Activated CD8-positive, alpha-beta T cell treated with anti-CD3 and anti-CD28 coated beads, Interleukin-2, amount 10 ng/mL, durations not matched to agents 7 days and 5 days (primary cell): Measurements from ENCODE around the gene PACSIN3. TPM values are rescaled to one million over a fixed set of nuclear protein-coding genes. Genes with fewer than 3 reads are reported as not detected.
A peak's percentile ranks its signal among the peaks of the same experiment; 100 is the strongest.
"Not testable (repeated sequence)": the region's sequence is repeated elsewhere in the genome, so short reads cannot be mapped to it uniquely, and the experiment has no call there.

Experiments
- ATAC-seq: fragments of 150-1000 bp; cut with Tn5 transposase; one replicate; pipeline ENCODE4 v1.10.0; 2021; ENCODE audit warnings: moderate library complexity
- CTCF ChIA-PET: fragments of 350-600 bp; sonication (Branson Sonifier 250); formaldehyde crosslinking; loops from one replicate; lab custom pipeline; 2021; ENCODE audit warnings: antibody characterized with exemption; lab: Charles Lee
- POLR2A ChIA-PET: fragments of 350-600 bp; sonication (Branson Sonifier 250); formaldehyde crosslinking; loops from one replicate; lab custom pipeline; 2021; ENCODE audit warnings: antibody characterized with exemption; lab: Charles Lee
- DNase-seq: peaks from one replicate; pipeline ENCODE4 v3.0.0-alpha.2; 2020
- H3K27ac Mint-ChIP-seq: one replicate; pipeline ENCODE4 v1.8.0; 2021; ENCODE audit warnings: mild to moderate bottlenecking, mixed read lengths
- H3K27me3 Mint-ChIP-seq: one replicate; pipeline ENCODE4 v1.8.0; 2021; ENCODE audit warnings: low read depth, mixed read lengths
- H3K36me3 Mint-ChIP-seq: one replicate; pipeline ENCODE4 v1.8.0; 2021; ENCODE audit warnings: low read depth, mixed read lengths
- H3K4me1 Mint-ChIP-seq: one replicate; pipeline ENCODE4 v1.8.0; 2021; ENCODE audit warnings: low read depth, mixed read lengths
- H3K4me3 Mint-ChIP-seq: one replicate; pipeline ENCODE4 v1.8.0; 2021; ENCODE audit warnings: mild to moderate bottlenecking, mixed read lengths
- H3K9me3 Mint-ChIP-seq: one replicate; pipeline ENCODE4 v1.8.0; 2022; ENCODE audit warnings: mixed read lengths; ENCODE audit not compliant: insufficient read depth
- total RNA-seq, 2 experiments: library from RNA; stranded (reverse); gene quantifications; one replicate each; pipeline ENCODE4 v1.2.3, GENCODE V29; 2021

PACSIN3 gene
- total RNA-seq, 2 experiments from 2014 or later, result 2.0 to 2.1 TPM

- Mint-ChIP-seq H3K4me3 (no peak overlapping the region), H3K36me3 (no peaks in the 10 kb centered on the region), H3K27ac (no peak overlapping the region), H3K4me1 (peaks cover 5% of the 10 kb centered on the region), H3K27me3 (peaks cover 27% of the 10 kb centered on the region), H3K9me3 (no peaks in the 10 kb centered on the region)
- ATAC-seq (no peak), DNase-seq (no peak)
- ChIA-PET CTCF (no interaction called here), POLR2A (no interaction called here)
Measured at GRCh38 chr11:47192111-47192510, 5.9 kb upstream of the PACSIN3 start.

DNA sequence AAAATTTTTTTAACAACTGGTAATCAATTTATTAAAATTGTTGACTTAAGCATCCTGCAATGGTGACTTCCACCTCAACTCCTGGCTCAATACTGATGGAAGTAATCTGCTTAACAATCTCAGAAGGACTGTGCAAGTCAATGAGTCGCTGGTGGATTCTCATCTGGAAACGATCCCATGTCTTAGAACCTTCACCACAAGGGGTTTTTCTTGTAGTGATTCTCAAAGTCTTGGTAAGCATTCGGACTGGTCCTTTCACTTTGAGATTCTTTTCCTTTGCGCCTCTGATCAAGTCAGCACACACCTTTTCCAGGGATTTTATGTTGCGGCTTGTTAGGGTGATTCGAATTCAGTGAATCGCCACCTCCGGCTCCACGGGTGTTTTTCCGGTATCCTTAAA is 4.9 kb upstream of the PACSIN3 start:
- POLR2A ChIA-PET, H3K27ac Mint-ChIP-seq, H3K36me3 Mint-ChIP-seq, ATAC-seq, H3K9me3 Mint-ChIP-seq, DNase-seq, CTCF ChIA-PET, H3K4me3 Mint-ChIP-seq: not testable (repeated sequence)
- Mint-ChIP-seq H3K4me1 (peaks cover 12% of the 10 kb centered on the region), H3K27me3 (peaks cover 31% of the 10 kb centered on the region)

GRCh38 chr11:47189100-47189834 is 3.0 kb upstream of the PACSIN3 start:
- POLR2A ChIA-PET, result no interaction called here
- peaks cover 30% of the 10 kb centered on the region for H3K27me3 Mint-ChIP-seq
- H3K27ac Mint-ChIP-seq, result no peak overlapping the region
- no peak for DNase-seq
- no peaks in the 10 kb centered on the region for H3K9me3 Mint-ChIP-seq
- H3K4me1 Mint-ChIP-seq, result peaks cover 12% of the 10 kb centered on the region
- CTCF ChIA-PET, result interaction anchor here (2.8 kb wide), 1 partner anchor 70 kb away, joined by 9 read pairs; no protein-coding TSS in a partner anchor
- H3K36me3 Mint-ChIP-seq, result no peaks in the 10 kb centered on the region
- no peak overlapping the region for H3K4me3 Mint-ChIP-seq
- no peak for ATAC-seq

- Mint-ChIP-seq H3K4me1 (peaks cover 12% of the 10 kb centered on the region), H3K27ac (no peak overlapping the region), H3K9me3 (no peaks in the 10 kb centered on the region), H3K4me3 (no peak overlapping the region), H3K27me3 (peaks cover 34% of the 10 kb centered on the region), H3K36me3 (no peaks in the 10 kb centered on the region)
- POLR2A ChIA-PET, result interaction anchor here (2.5 kb wide), 1 partner anchor 27 kb away, joined by 20 read pairs; the partner anchor contains the start of gene DDB2
- CTCF ChIA-PET, result interaction anchor here (0.7 to 2.8 kb wide), 5 partner anchors 9 to 186 kb away, joined by 3 to 14 read pairs (median 5); no protein-coding TSS in a partner anchor
- no peak for DNase-seq
- ATAC-seq, result no peak
Measured at GRCh38 chr11:47188259-47188658, 2.0 kb upstream of the PACSIN3 start.

GRCh38 chr11:47187723-47188122 is 1.5 kb upstream of the PACSIN3 start:
- Mint-ChIP-seq H3K4me3 (no peak overlapping the region), H3K4me1 (peaks cover 12% of the 10 kb centered on the region), H3K9me3 (no peaks in the 10 kb centered on the region), H3K36me3 (no peaks in the 10 kb centered on the region), H3K27me3 (peaks cover 33% of the 10 kb centered on the region), H3K27ac (no peak overlapping the region)
- no peak for DNase-seq
- ChIA-PET CTCF (interaction anchor here (0.7 to 2.8 kb wide), 9 partner anchors 9 to 187 kb away, joined by 3 to 14 read pairs (median 3); partner anchors contain the start of genes ARFGAP2 and DDB2), POLR2A (interaction anchor here (0.6 to 2.5 kb wide), 4 partner anchors 28 to 826 kb away, joined by 3 to 20 read pairs (median 4); partner anchors contain the start of genes ACP2 and DDB2)
- ATAC-seq, result no peak

DNA sequence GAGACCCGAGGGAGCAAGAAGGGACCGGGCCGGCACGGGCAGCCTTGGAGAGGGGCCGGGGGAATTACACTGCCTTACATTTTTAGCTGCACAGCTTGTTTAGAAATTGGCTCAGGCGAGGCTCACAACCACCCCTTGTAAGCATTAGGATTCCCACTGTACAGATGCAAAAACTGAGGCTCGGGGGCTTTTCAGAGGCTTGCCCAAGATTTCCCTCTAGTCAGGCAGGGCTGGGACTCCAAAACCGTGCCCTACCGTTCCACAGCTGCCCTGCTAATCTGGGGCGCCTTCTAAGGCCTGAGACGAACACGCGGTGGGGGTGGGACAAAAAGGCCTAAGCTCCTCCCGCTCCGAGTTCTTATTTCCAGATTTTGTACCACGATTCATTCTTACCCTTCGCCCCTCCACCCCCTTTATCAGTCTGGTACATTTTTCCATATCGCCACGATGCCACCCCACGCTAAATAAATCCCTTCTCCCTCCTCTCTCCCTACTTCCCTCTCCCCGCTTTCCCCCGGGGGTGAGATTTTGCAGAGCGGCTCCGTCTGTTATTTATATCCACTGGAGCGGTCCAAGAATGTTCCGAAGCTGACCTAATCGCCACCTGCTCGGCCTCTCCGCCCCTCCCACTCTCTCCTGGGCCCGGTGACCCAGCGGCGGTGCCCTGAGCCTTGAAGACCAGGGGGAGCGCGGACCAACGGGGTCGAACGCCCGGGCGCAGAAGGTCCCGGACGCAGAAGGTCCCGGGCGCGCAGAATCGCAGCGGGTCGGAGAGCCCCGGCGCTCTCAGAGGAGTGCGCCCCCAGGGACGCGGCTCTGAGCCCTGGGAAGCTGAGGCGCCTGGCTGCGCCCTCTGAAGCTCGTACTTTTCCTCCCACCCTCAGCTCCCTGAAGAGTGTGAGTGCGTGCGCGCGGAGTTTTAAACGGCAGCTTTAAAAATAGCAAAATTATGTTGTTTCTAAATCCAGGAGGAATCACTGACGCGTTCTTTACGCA is 764 bp upstream of the PACSIN3 start:
- H3K27ac Mint-ChIP-seq, result no peak overlapping the region
- POLR2A ChIA-PET, result interaction anchor here (0.6 to 2.5 kb wide), 5 partner anchors 28 to 825 kb away, joined by 3 to 20 read pairs (median 3); partner anchors contain the start of genes ACP2 and DDB2
- CTCF ChIA-PET, result interaction anchor here (0.8 to 2.8 kb wide), 8 partner anchors 8 to 187 kb away, joined by 3 to 14 read pairs (median 4); partner anchors contain the start of genes ARFGAP2 and DDB2

DNA sequence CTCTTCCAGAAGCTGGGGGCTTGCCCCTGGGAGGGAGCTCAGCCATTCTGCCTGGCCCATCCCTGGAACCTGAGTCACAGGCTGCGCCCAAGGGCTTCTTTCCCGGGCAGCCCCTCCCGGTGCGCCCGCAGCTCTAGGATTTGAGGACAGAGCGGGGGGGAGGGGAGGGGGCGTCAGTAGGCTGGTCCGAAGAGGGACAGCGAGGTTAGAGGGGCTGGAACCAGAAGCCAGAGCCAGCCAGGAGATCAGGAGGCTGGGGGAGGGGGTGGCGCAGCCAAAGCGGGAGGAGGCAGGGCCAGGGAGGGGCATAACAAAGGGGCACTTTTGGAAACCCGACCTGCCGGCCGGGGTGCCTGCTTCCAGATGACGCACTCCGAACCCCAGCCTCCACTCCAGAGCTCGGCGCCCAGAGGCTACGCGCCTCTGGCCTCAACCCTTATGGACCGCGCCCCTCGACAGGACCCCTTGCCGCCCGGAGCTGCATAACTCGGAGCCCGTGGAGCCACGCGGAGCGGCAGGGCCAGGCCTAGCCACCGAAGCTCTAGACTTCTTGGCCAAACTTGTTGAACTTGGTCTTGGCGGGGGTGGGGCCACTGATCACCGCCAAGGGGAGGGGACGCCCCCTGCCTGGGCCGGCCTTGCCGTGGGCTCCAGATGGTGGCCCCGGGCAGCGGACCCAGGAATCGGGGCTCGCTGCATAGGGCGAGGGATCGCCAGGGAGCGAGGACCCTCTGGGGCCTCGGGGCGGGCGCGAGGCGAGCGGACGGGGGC is 744 bp downstream of the PACSIN3 start:
- POLR2A ChIA-PET, result interaction anchor here (0.6 kb wide), 1 partner anchor 29 kb away, joined by 4 read pairs; the partner anchor contains the start of gene DDB2
- no peak overlapping the region for H3K27ac Mint-ChIP-seq

More for the DNA sequence above, 764 bp upstream of the PACSIN3 start:
- Mint-ChIP-seq H3K4me1 (peaks cover 12% of the 10 kb centered on the region), H3K27me3 (peaks cover 33% of the 10 kb centered on the region), H3K4me3 (peak overlapping the region; percentile 63), H3K36me3 (no peaks in the 10 kb centered on the region), H3K9me3 (no peaks in the 10 kb centered on the region)
- DNase-seq (peak; percentile 58), ATAC-seq (peak; percentile 59)

DNA sequence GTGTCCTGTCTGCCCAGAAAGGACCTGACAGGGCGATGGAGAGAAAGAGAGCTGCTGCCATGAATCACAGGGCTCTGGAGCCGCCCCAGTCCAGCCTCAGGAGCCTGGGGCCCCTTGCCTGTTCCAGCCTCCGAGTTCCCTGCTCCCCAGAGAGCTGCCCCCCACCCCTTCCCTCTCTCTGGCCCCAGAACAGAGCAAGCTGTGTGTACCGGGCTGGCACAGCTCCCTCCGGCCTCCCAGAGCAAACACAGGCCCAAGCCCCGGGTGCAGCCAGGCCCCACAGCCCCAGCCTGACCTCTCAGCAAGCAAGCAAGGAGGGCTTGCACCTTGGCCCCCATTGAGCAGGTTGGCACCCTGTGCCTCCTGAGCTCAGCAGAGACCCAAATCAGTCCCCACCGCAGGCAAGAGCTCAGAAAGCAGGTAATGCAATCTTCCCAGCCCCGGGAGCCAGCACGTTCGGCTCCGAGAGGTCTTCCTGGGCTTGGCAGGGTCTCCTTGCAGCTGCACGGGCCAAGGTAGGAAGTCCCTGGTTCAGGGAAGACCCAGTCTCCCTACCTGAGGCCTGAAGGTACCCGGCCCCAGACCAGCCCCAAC is 1.4 kb downstream of the PACSIN3 start:
- ATAC-seq (no peak), DNase-seq (no peak)
- H3K27me3 Mint-ChIP-seq, result peaks cover 33% of the 10 kb centered on the region
- H3K27ac Mint-ChIP-seq, result no peak overlapping the region
- CTCF ChIA-PET, result interaction anchor here (1.5 to 1.6 kb wide), 2 partner anchors 64 to 75 kb away, joined by 3 read pairs; partner anchors contain the start of gene ACP2
- POLR2A ChIA-PET, result interaction anchor here (0.6 to 0.7 kb wide), 2 partner anchors 30 to 46 kb away, joined by 3 to 4 read pairs; partner anchors contain the start of gene DDB2
- H3K4me3 Mint-ChIP-seq, result peak overlapping the region; percentile 28
- no peaks in the 10 kb centered on the region for H3K9me3 Mint-ChIP-seq
- H3K36me3 Mint-ChIP-seq, result no peaks in the 10 kb centered on the region
- peaks cover 12% of the 10 kb centered on the region for H3K4me1 Mint-ChIP-seq

More for the DNA sequence above, 744 bp downstream of the PACSIN3 start:
- Mint-ChIP-seq H3K4me1 (peaks cover 12% of the 10 kb centered on the region), H3K36me3 (no peaks in the 10 kb centered on the region), H3K4me3 (no peak overlapping the region), H3K27me3 (peaks cover 33% of the 10 kb centered on the region), H3K9me3 (no peaks in the 10 kb centered on the region)
- ATAC-seq, result peak; percentile 7
- CTCF ChIA-PET, result interaction anchor here (1.5 to 1.6 kb wide), 2 partner anchors 63 to 74 kb away, joined by 3 read pairs; partner anchors contain the start of gene ACP2
- no peak for DNase-seq

DNA sequence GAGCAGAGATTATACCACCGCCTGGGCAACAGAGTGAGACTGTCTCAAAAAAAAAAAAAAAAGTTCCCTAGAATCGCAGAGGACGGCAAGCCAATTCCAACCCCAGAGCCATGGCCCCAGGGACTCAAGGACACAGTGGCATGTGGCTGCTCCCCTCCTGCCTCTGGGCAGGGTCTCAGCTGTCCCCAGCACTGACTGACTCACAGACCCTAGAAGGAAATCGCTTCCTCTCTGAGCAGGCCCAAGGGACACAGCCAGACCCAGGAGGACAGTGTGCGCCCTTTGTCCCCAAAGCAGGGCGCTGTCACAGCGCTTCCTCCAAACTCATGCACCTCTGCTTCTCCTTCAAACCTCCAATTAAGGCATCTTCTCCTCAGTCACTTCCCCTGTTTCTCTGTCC is 2.3 kb downstream of the PACSIN3 start:
- Mint-ChIP-seq H3K4me3 (no peak overlapping the region), H3K27me3 (peaks cover 28% of the 10 kb centered on the region), H3K4me1 (peaks cover 15% of the 10 kb centered on the region), H3K27ac (no peak overlapping the region), H3K36me3 (no peaks in the 10 kb centered on the region), H3K9me3 (no peaks in the 10 kb centered on the region)
- no peak for ATAC-seq
- ChIA-PET CTCF (interaction anchor here (0.6 to 1.6 kb wide), 2 partner anchors 65 to 106 kb away, joined by 3 read pairs; partner anchors contain the start of gene ACP2), POLR2A (no interaction called here)
- no peak for DNase-seq
